ENCODE data around the gene C7orf25.

DNA sequence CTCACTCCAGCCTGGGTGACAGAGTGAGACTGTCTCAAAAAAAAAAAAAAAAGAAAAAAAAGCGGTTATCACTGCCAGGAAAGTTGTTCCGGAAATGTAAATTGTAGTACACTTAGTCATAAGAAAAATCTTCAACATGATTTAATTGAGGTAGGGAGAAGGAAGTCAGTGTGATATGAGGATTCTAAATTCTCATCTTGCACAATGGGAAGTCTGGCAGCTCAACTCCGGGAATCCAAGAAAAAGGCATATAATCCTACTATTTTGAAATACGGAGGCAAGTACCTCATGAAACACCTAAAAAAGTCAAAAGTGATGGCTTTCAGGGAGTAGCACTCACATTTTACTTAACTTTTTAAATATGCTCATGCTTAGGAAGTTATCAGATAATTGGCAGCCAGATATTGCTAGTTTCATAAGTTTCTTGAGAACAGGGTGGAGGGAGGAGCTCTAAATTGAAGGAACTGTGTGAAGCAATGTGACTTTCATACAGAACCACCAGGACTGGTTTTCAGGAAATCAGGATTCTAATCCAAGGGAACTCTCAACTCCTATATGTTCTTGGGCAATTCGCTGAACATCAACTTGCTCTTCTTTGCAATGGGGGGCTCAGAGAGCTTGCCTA is 2.7 kb upstream of the C7orf25 start:
- TF ChIP-seq, protein P1, sequence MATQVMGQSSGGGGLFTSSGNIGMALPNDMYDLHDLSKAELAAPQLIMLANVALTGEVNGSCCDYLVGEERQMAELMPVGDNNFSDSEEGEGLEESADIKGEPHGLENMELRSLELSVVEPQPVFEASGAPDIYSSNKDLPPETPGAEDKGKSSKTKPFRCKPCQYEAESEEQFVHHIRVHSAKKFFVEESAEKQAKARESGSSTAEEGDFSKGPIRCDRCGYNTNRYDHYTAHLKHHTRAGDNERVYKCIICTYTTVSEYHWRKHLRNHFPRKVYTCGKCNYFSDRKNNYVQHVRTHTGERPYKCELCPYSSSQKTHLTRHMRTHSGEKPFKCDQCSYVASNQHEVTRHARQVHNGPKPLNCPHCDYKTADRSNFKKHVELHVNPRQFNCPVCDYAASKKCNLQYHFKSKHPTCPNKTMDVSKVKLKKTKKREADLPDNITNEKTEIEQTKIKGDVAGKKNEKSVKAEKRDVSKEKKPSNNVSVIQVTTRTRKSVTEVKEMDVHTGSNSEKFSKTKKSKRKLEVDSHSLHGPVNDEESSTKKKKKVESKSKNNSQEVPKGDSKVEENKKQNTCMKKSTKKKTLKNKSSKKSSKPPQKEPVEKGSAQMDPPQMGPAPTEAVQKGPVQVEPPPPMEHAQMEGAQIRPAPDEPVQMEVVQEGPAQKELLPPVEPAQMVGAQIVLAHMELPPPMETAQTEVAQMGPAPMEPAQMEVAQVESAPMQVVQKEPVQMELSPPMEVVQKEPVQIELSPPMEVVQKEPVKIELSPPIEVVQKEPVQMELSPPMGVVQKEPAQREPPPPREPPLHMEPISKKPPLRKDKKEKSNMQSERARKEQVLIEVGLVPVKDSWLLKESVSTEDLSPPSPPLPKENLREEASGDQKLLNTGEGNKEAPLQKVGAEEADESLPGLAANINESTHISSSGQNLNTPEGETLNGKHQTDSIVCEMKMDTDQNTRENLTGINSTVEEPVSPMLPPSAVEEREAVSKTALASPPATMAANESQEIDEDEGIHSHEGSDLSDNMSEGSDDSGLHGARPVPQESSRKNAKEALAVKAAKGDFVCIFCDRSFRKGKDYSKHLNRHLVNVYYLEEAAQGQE (tag by site-specific recombination; IDR thresholded peaks at IDR 0.05), result no peak
- TF ChIP-seq, protein P2, sequence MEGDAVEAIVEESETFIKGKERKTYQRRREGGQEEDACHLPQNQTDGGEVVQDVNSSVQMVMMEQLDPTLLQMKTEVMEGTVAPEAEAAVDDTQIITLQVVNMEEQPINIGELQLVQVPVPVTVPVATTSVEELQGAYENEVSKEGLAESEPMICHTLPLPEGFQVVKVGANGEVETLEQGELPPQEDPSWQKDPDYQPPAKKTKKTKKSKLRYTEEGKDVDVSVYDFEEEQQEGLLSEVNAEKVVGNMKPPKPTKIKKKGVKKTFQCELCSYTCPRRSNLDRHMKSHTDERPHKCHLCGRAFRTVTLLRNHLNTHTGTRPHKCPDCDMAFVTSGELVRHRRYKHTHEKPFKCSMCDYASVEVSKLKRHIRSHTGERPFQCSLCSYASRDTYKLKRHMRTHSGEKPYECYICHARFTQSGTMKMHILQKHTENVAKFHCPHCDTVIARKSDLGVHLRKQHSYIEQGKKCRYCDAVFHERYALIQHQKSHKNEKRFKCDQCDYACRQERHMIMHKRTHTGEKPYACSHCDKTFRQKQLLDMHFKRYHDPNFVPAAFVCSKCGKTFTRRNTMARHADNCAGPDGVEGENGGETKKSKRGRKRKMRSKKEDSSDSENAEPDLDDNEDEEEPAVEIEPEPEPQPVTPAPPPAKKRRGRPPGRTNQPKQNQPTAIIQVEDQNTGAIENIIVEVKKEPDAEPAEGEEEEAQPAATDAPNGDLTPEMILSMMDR (tag by site-specific recombination; IDR thresholded peaks at IDR 0.05), result no peak
- TF ChIP-seq YY1 (tag by site-specific recombination; IDR thresholded peaks at IDR 0.05), result no peak
